ENCODE measurements around the gene KIFC3. TPM values are rescaled to one million over a fixed set of nuclear protein-coding genes. Genes with fewer than 3 reads are reported as not detected.

The KIFC3 gene
- total and polyA plus RNA-seq, 2 of the 13 experiments (the other 11 are each of a cell fraction or from before 2014, with no cell fraction given), result 42.1 to 45.3 TPM

DNA sequence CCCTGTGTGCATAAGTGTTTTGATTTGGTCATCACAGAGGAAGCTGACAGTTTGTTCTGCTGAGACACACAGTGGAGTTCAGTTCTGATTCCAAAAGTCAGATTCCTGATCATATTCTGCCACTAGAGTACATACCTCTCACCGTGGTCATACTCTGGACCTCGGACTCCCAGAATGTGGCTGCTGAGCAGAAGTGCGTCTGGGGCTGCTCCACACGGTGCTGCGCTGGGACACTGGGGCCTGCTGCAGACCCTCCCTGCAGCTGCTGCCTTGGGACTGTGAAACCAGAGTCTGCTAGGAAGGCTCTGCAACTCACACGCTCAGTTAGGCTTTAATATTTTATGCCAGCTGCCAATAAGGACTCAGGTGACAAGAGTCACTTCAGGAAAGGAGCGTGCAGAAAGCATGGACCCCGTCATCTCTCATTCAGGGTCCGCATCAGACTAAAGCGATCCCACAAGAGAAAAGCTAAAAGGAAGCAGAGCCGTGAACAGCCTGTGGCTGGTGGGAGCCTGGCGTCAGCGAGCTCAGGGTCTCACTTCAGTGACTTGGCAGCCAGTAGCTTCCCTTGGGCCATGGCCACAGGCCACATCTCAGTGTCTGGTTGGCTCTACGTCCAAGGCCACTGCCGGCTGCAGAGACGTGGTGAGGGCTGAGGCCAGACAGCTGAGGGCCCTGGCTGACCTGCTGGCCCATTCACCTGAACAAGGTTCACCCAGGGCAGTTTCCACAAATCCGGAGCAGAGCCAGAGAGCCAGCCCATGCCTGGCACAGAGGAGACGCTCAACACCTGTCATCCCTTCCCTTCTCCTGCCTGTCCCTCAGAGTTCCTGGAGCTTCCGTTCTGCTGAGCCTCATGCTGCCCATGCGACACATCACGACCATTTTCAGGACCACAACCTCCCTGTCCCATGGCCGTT, 24.7 kb upstream of the KIFC3 start (continued):
- TF ChIP-seq, protein P1, sequence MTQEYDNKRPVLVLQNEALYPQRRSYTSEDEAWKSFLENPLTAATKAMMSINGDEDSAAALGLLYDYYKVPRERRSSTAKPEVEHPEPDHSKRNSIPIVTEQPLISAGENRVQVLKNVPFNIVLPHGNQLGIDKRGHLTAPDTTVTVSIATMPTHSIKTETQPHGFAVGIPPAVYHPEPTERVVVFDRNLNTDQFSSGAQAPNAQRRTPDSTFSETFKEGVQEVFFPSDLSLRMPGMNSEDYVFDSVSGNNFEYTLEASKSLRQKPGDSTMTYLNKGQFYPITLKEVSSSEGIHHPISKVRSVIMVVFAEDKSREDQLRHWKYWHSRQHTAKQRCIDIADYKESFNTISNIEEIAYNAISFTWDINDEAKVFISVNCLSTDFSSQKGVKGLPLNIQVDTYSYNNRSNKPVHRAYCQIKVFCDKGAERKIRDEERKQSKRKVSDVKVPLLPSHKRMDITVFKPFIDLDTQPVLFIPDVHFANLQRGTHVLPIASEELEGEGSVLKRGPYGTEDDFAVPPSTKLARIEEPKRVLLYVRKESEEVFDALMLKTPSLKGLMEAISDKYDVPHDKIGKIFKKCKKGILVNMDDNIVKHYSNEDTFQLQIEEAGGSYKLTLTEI (CRISPR knock-in tag; conservative IDR thresholded peaks at IDR 0.05), result no peak
- TF ChIP-seq ZNF446 (CRISPR knock-in tag; IDR thresholded peaks at IDR 0.05) (no peak), ZSCAN29 (CRISPR knock-in tag; conservative IDR thresholded peaks at IDR 0.05) (peak; percentile 98), WIZ (CRISPR knock-in tag; IDR thresholded peaks at IDR 0.05) (peak; percentile 88), RXRB (CRISPR knock-in tag; IDR thresholded peaks at IDR 0.05; ENCODE audit: borderline replicate concordance) (peak; percentile 97), ZNF841 (CRISPR knock-in tag; IDR thresholded peaks at IDR 0.05; ENCODE audit: borderline replicate concordance) (no peak), ZNF614 (CRISPR knock-in tag; IDR thresholded peaks at IDR 0.05; ENCODE audit: borderline replicate concordance) (peak; percentile 72; the same call in 1 of the 2 replicates), ZBTB7A (CRISPR knock-in tag; IDR thresholded peaks at IDR 0.05) (peak; percentile 79; the same call in 1 of the 2 replicates), STAG1 (CRISPR knock-in tag; IDR thresholded peaks at IDR 0.05) (peak; percentile 20; the same call in 1 of the 2 replicates), THAP8 (CRISPR knock-in tag; IDR thresholded peaks at IDR 0.05; ENCODE audit: borderline replicate concordance) (no peak), MTA3 (CRISPR knock-in tag; IDR thresholded peaks at IDR 0.05) (no peak), ZNF782 (CRISPR knock-in tag; IDR thresholded peaks at IDR 0.05; ENCODE audit: borderline replicate concordance) (no peak; the same call in 1 of the 2 replicates), ZFAT (CRISPR knock-in tag; conservative IDR thresholded peaks at IDR 0.05) (no peak), SP1 (IDR thresholded peaks at IDR 0.05) (no peak), SP1 (CRISPR knock-in tag; IDR thresholded peaks at IDR 0.05) (no peak; the same call in 1 of the 2 replicates), ZNF660 (CRISPR knock-in tag; IDR thresholded peaks at IDR 0.05; ENCODE audit: borderline replicate concordance, low read depth) (no peak), ZNF510 (CRISPR knock-in tag; IDR thresholded peaks at IDR 0.05; ENCODE audit: low read depth) (peak; percentile 97), TSC22D2 (CRISPR knock-in tag; IDR thresholded peaks at IDR 0.05; ENCODE audit: borderline replicate concordance) (0 out of 2 replicates have a peak, but pooled peaks have one; percentile 12), ZNF552 (CRISPR knock-in tag; IDR thresholded peaks at IDR 0.05; ENCODE audit: borderline replicate concordance) (0 out of 2 replicates have a peak, but pooled peaks have one; percentile 34), ZNF644 (CRISPR knock-in tag; IDR thresholded peaks at IDR 0.05; ENCODE audit: low read depth) (peak; percentile 92), IRF2 (CRISPR knock-in tag; IDR thresholded peaks at IDR 0.05) (peak; percentile 58), PPARG (CRISPR knock-in tag; conservative IDR thresholded peaks at IDR 0.05) (peak; percentile 71)
- TF ChIP-seq, protein P2, sequence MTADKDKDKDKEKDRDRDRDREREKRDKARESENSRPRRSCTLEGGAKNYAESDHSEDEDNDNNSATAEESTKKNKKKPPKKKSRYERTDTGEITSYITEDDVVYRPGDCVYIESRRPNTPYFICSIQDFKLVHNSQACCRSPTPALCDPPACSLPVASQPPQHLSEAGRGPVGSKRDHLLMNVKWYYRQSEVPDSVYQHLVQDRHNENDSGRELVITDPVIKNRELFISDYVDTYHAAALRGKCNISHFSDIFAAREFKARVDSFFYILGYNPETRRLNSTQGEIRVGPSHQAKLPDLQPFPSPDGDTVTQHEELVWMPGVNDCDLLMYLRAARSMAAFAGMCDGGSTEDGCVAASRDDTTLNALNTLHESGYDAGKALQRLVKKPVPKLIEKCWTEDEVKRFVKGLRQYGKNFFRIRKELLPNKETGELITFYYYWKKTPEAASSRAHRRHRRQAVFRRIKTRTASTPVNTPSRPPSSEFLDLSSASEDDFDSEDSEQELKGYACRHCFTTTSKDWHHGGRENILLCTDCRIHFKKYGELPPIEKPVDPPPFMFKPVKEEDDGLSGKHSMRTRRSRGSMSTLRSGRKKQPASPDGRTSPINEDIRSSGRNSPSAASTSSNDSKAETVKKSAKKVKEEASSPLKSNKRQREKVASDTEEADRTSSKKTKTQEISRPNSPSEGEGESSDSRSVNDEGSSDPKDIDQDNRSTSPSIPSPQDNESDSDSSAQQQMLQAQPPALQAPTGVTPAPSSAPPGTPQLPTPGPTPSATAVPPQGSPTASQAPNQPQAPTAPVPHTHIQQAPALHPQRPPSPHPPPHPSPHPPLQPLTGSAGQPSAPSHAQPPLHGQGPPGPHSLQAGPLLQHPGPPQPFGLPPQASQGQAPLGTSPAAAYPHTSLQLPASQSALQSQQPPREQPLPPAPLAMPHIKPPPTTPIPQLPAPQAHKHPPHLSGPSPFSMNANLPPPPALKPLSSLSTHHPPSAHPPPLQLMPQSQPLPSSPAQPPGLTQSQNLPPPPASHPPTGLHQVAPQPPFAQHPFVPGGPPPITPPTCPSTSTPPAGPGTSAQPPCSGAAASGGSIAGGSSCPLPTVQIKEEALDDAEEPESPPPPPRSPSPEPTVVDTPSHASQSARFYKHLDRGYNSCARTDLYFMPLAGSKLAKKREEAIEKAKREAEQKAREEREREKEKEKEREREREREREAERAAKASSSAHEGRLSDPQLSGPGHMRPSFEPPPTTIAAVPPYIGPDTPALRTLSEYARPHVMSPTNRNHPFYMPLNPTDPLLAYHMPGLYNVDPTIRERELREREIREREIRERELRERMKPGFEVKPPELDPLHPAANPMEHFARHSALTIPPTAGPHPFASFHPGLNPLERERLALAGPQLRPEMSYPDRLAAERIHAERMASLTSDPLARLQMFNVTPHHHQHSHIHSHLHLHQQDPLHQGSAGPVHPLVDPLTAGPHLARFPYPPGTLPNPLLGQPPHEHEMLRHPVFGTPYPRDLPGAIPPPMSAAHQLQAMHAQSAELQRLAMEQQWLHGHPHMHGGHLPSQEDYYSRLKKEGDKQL (CRISPR knock-in tag; IDR thresholded peaks at IDR 0.05; ENCODE audit: low read depth), result no peak

Measured in HepG2 (cell line).